Measurements from ENCODE around the gene RICTOR. TPM values are rescaled to one million over a fixed set of nuclear protein-coding genes. Genes with fewer than 3 reads are reported as not detected.
"Not testable (repeated sequence)": the region's sequence is repeated elsewhere in the genome, so short reads cannot be mapped to it uniquely, and the experiment has no call there.

The RICTOR gene
- total RNA-seq, 4 donors from 2014 or later: 11.1 to 32.6 (median 18.2) TPM

DNA sequence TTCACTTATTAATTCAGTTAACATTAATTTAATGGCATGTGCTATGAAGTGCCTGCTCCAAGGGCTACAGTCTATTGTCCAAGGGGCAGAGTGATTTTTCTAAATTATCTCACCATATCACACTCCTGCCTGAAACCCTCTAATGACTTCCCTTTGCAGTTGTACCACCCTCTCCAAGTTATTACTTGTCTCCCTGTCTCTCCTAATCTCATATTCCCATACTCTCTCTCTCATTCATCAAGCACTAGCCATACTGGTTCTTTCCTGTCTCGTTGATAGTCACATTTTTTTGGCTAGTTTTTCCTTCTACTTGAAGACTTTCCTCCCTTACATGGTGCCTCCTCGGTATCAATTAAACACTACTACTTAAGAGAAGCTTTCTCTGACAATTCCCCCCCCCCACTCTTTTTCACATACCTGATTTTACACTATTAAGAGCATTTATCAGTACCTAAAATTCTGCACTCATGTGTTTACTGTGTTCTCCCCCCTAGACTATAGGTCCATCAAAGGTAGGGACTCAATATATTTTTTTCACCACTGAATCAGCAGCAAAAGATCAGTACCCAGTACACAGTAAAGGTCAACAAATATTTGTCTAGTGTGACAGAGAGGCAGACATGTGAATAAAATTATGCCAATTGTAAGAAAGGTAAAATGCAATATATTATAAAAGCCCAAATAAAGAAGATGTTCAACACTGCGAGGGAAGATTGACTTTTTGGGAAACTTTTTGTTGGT lies 19.0 kb downstream of the RICTOR start:
- H3K4me3 ChIP-seq: no peak overlapping the region
- H3K9me3 ChIP-seq: no peaks in the 10 kb centered on the region
- peaks cover 0 to 9% (median 0%) of the 10 kb centered on the region in 3 donors for H3K36me3 ChIP-seq
- peaks cover 0 to 43% (median 0%) of the 10 kb centered on the region in 3 donors for H3K4me1 ChIP-seq
- no peak for DNase-seq
- no peaks in the 10 kb centered on the region for H3K27me3 ChIP-seq
- 59 to 61% methylated on average over 3 of the region's 3 CpGs for WGBS, 2 donors
- no peak overlapping the region for H3K27ac ChIP-seq
- no peak for TF ChIP-seq CTCF (IDR thresholded peaks at IDR 0.05)
- TF ChIP-seq POLR2A (IDR thresholded peaks at IDR 0.05): no peak
- intact Hi-C loops (cut with DNase I): no loop called here

- TF ChIP-seq CTCF (IDR thresholded peaks at IDR 0.05): no peak
- TF ChIP-seq POLR2A (IDR thresholded peaks at IDR 0.05): no peak
- H3K27ac ChIP-seq: no peak overlapping the region
- H3K4me3 ChIP-seq: no peak overlapping the region
- peaks cover 0 to 44% (median 0%) of the 10 kb centered on the region in 3 donors for H3K4me1 ChIP-seq
- intact Hi-C loops (cut with DNase I): no loop called here
- peaks cover 0 to 9% (median 0%) of the 10 kb centered on the region in 3 donors for H3K36me3 ChIP-seq
- no peaks in the 10 kb centered on the region for H3K27me3 ChIP-seq
- no peak for DNase-seq
- no peaks in the 10 kb centered on the region for H3K9me3 ChIP-seq
- WGBS, 2 donors: 57 to 78% methylated on average over 4 of the region's 4 CpGs
Measured at GRCh38 chr5:39053189-39053588, 21.0 kb downstream of the RICTOR start.

GRCh38 chr5:39052141-39052540 lies 22.1 kb downstream of the RICTOR start:
- H3K27me3 ChIP-seq: no peaks in the 10 kb centered on the region
- H3K9me3 ChIP-seq: no peaks in the 10 kb centered on the region
- TF ChIP-seq CTCF (IDR thresholded peaks at IDR 0.05) (no peak), POLR2A (IDR thresholded peaks at IDR 0.05) (no peak)
- H3K27ac ChIP-seq: no peak overlapping the region
- peaks cover 0 to 33% (median 0%) of the 10 kb centered on the region in 3 donors for H3K4me1 ChIP-seq
- 95% methylated on average over 3 of the region's 3 CpGs for WGBS, 2 donors
- intact Hi-C loops (cut with DNase I): no loop called here
- H3K36me3 ChIP-seq: peaks cover 0 to 9% (median 0%) of the 10 kb centered on the region in 3 donors
- H3K4me3 ChIP-seq: no peak overlapping the region
- DNase-seq: no peak

- no peak overlapping the region for H3K4me3 ChIP-seq
- no peaks in the 10 kb centered on the region for H3K27me3 ChIP-seq
- H3K4me1 ChIP-seq: peaks cover 0 to 15% (median 0%) of the 10 kb centered on the region in 3 donors
- intact Hi-C loops (cut with DNase I): no loop called here
- 91 to 96% methylated on average over 1 of the region's 1 CpG for WGBS, 2 donors
- H3K9me3 ChIP-seq: no peaks in the 10 kb centered on the region
- no peak for DNase-seq
- H3K27ac ChIP-seq: no peak overlapping the region
- TF ChIP-seq POLR2A (IDR thresholded peaks at IDR 0.05) (no peak), CTCF (IDR thresholded peaks at IDR 0.05) (no peak)
- no peaks in the 10 kb centered on the region for H3K36me3 ChIP-seq
Measured at GRCh38 chr5:39049315-39049714, 24.9 kb downstream of the RICTOR start.

GRCh38 chr5:39040875-39041274 lies 33.3 kb downstream of the RICTOR start:
- Histone ChIP-seq H3K4me3 (no peak overlapping the region), H3K36me3 (peaks cover 0 to 7% (median 0%) of the 10 kb centered on the region in 3 donors), H3K4me1 (no peaks in the 10 kb centered on the region), H3K27me3 (no peaks in the 10 kb centered on the region), H3K9me3 (no peaks in the 10 kb centered on the region), H3K27ac (no peak overlapping the region)
- TF ChIP-seq CTCF (IDR thresholded peaks at IDR 0.05) (no peak), POLR2A (IDR thresholded peaks at IDR 0.05) (no peak)
- intact Hi-C loops (cut with DNase I): no loop called here
- 54 to 67% methylated on average over 1 of the region's 1 CpG for WGBS, 2 donors
- no peak for DNase-seq

GRCh38 chr5:39034493-39034892 lies 39.7 kb downstream of the RICTOR start:
- H3K27ac ChIP-seq; H3K36me3 ChIP-seq; H3K27me3 ChIP-seq; DNase-seq; H3K4me3 ChIP-seq; intact Hi-C loops (cut with DNase I); H3K9me3 ChIP-seq; H3K4me1 ChIP-seq: not testable (repeated sequence)
- WGBS, 2 donors: 62 to 90% methylated on average over 3 of the region's 12 CpGs

Measured in esophagus squamous epithelium (tissue), 5 donors.